Measurements from ENCODE around the gene RANBP2. TPM values are rescaled to one million over a fixed set of nuclear protein-coding genes. Genes with fewer than 3 reads are reported as not detected.

Gene RANBP2
- total and polyA plus RNA-seq, 9 of the 15 experiments (the other 6 are each of a cell fraction or from before 2014, with no cell fraction given) = 11.7 to 97.4 (median 48.1) TPM

GRCh38 chr2:108719149-108720044 is at the start of gene RANBP2 (continued):
- TF ChIP-seq ZBTB12 (CRISPR knock-in tag; IDR thresholded peaks at IDR 0.05) = peak; percentile 99
- no peak; the same call in 1 of the 2 replicates for TF ChIP-seq ATF3 (IDR thresholded peaks at IDR 0.05)
- TF ChIP-seq ATF3 (CRISPR knock-in tag; conservative IDR thresholded peaks at IDR 0.05) = peak; percentile 56; the same call in 1 of the 2 replicates
- peak; percentile 83 for TF ChIP-seq MBD2 (IDR thresholded peaks at IDR 0.05; ENCODE audit: borderline replicate concordance, low read depth)
- no peak for TF ChIP-seq ZNF561 (CRISPR knock-in tag; conservative IDR thresholded peaks at IDR 0.05)
- peak; percentile 99 for TF ChIP-seq ATF1 (CRISPR knock-in tag; IDR thresholded peaks at IDR 0.05)
- peak; percentile 100 for TF ChIP-seq ATF1 (tag; IDR thresholded peaks at IDR 0.05)
- TF ChIP-seq MYNN (IDR thresholded peaks at IDR 0.05) = no peak
- TF ChIP-seq MYNN (CRISPR knock-in tag; IDR thresholded peaks at IDR 0.05) = no peak
- peak in 1 of 2 experiments; percentile 55; a peak in 1 of 4 replicates for TF ChIP-seq RCOR1 (IDR thresholded peaks at IDR 0.05; ENCODE audit: borderline replicate concordance in 1 of 2, low read depth in 2 of 2, low read length in 2 of 2)
- TF ChIP-seq CBX3 (IDR thresholded peaks at IDR 0.05; ENCODE audit: borderline replicate concordance in 1 of 2, low read length in 2 of 2) = peak in 1 of 2 experiments; percentile 92; a peak in 1 of 3 replicates
- no peak for TF ChIP-seq ELK3 (CRISPR knock-in tag; IDR thresholded peaks at IDR 0.05)
- 0 out of 2 replicates have a peak, but pooled peaks have one; percentile 56 for TF ChIP-seq ZNF212 (CRISPR knock-in tag; IDR thresholded peaks at IDR 0.05)
- peak; percentile 28; the same call in 1 of the 2 replicates for TF ChIP-seq CC2D1A (IDR thresholded peaks at IDR 0.05)
- no peak for TF ChIP-seq PYGO2 (tag; IDR thresholded peaks at IDR 0.05)
- no peak for TF ChIP-seq MITF (IDR thresholded peaks at IDR 0.05)
- TF ChIP-seq, protein P1, sequence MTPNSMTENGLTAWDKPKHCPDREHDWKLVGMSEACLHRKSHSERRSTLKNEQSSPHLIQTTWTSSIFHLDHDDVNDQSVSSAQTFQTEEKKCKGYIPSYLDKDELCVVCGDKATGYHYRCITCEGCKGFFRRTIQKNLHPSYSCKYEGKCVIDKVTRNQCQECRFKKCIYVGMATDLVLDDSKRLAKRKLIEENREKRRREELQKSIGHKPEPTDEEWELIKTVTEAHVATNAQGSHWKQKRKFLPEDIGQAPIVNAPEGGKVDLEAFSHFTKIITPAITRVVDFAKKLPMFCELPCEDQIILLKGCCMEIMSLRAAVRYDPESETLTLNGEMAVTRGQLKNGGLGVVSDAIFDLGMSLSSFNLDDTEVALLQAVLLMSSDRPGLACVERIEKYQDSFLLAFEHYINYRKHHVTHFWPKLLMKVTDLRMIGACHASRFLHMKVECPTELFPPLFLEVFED (CRISPR knock-in tag; conservative IDR thresholded peaks at IDR 0.05) = no peak
